HepG2 (cell line): ENCODE data around the gene FMN2. TPM values are rescaled to one million over a fixed set of nuclear protein-coding genes. Genes with fewer than 3 reads are reported as not detected.

ENCODE experiments used
- ATAC-seq: fragments of 200-7000 bp; cut with Tn5 transposase; 3 replicates; pipeline ENCODE4 v1.9.1; 2020; ENCODE audit warnings: mild to moderate bottlenecking, moderate library complexity
- BruUV-seq: library from RNA; stranded (reverse); fragments of 400-500 nt; replicated peaks from 2 replicates; lab custom pipeline; 2021; lab: Mats Ljungman, UMichigan
- CTCF ChIA-PET: fragments of 300-600 bp; formaldehyde crosslinking; extraction: SDS; loops from one replicate; lab custom pipeline; 2021; ENCODE audit warnings: low total read pairs, inconsistent platforms, low intra/inter-chr PET ratio; lab: Yijun Ruan, JAX
- POLR2A ChIA-PET: fragments of 350-600 bp; sonication (Branson Sonifier 250); formaldehyde crosslinking; loops from one replicate; lab custom pipeline; 2020; ENCODE audit warnings: antibody characterized with exemption, inconsistent platforms; lab: Yijun Ruan, JAX
- DNase-seq: peaks from one replicate; pipeline ENCODE4 v3.0.0-alpha.2; 2015; ENCODE audit warnings: low spot score
- FAIRE-seq: peaks from 3 replicates; lab custom pipeline; 2011; peaks lifted over from hg19 to GRCh38; lab: Jason Lieb, UNC
- H2AFZ ChIP-seq: one replicate; pipeline ENCODE4 v1.6.1; 2011; ENCODE audit warnings: low read length, inconsistent platforms
- H3K27ac ChIP-seq: fragments of 300-600 bp; 3 replicates; pipeline ENCODE4 v1.8.0; 2011; ENCODE audit warnings: mixed run types, mild to moderate bottlenecking, mixed read lengths, low read length, inconsistent platforms; ENCODE audit not compliant: insufficient read depth; ENCODE audit errors: extremely low read length
- H3K27me3 ChIP-seq, 2 experiments: fragments of 200-600 bp in 1 of 2; 2 replicates in 1 of 2; 3 replicates in 1 of 2; pipeline versions ENCODE4 v1.6.0 to v1.8.0; 2011; ENCODE audit warnings: low read length in 2 of 2, mild to moderate bottlenecking in 2 of 2, moderate library complexity in 2 of 2, inconsistent platforms in 1 of 2; ENCODE audit not compliant: insufficient read depth in 2 of 2, control insufficient read depth in 1 of 2
- H3K36me3 ChIP-seq, 2 experiments: fragments of 200-600 bp in 1 of 2; replicated peaks in 1 of 2; 2 replicates in 1 of 2; 3 replicates in 1 of 2; pipeline versions ENCODE4 v1.5.1 to v1.8.0; 2011; ENCODE audit warnings: low read length in 2 of 2, inconsistent platforms in 1 of 2; ENCODE audit not compliant: insufficient read depth in 2 of 2, control insufficient read depth in 1 of 2
- H3K4me1 ChIP-seq: 2 replicates; pipeline ENCODE4 v1.5.1; 2012; ENCODE audit warnings: low read length, inconsistent platforms; ENCODE audit not compliant: insufficient read depth
- H3K4me2 ChIP-seq: 2 replicates; pipeline ENCODE4 v1.6.0; 2011; ENCODE audit warnings: low read depth, low read length, inconsistent platforms
- H3K4me3 ChIP-seq, 3 experiments: fragments of 200-600 bp in 1 of 3; sonication (generic), shearing (Covaris generic) in 1 of 3; replicated peaks in 1 of 3; 2 replicates each; pipeline ENCODE4 v1.5.1; 2011 to 2016; ENCODE audit warnings: low read length in 3 of 3, inconsistent platforms in 2 of 3, low read depth in 2 of 3, mild to moderate bottlenecking in 2 of 3, control low read depth in 1 of 3, mixed read lengths in 1 of 3; ENCODE audit not compliant: insufficient read depth in 1 of 3
- H3K79me2 ChIP-seq: one replicate; pipeline ENCODE4 v1.6.1; 2011; ENCODE audit warnings: low read length, inconsistent platforms; ENCODE audit not compliant: insufficient read depth
- H3K9ac ChIP-seq: 2 replicates; pipeline ENCODE4 v1.6.0; 2011; ENCODE audit warnings: mild to moderate bottlenecking, low read depth, low read length, inconsistent platforms; ENCODE audit not compliant: insufficient read depth
- H3K9me3 ChIP-seq: 2 replicates; pipeline ENCODE4 v1.5.1; 2012; ENCODE audit warnings: mild to moderate bottlenecking, low read length
- H4K20me1 ChIP-seq: 2 replicates; pipeline ENCODE4 v1.6.0; 2011; ENCODE audit warnings: inconsistent platforms, mild to moderate bottlenecking, low read length, moderate library complexity; ENCODE audit not compliant: insufficient read depth
- ATF2 ChIP-seq: sonication (generic); formaldehyde crosslinking; IDR thresholded peaks from 2 replicates; pipeline ENCODE4 v1.4.0; 2020; ENCODE audit warnings: missing genetic modification reagents
- GMEB1 ChIP-seq: sonication (generic); formaldehyde crosslinking; IDR thresholded peaks from 2 replicates; pipeline ENCODE4 v1.5.1; 2020; ENCODE audit warnings: missing genetic modification reagents, mild to moderate bottlenecking, borderline replicate concordance
- HMGA1 ChIP-seq: sonication (generic); formaldehyde crosslinking; conservative IDR thresholded peaks from 2 replicates; pipeline ENCODE4 v1.4.0; 2020; ENCODE audit warnings: missing genetic modification reagents
- HMGXB4 ChIP-seq, 2 experiments: sonication (generic) in 1 of 2; formaldehyde crosslinking in 1 of 2; IDR thresholded peaks; 2 replicates each; pipeline versions ENCODE4 v1.4.0 to v1.6.1; 2018 to 2020; ENCODE audit warnings: missing genetic modification reagents in 2 of 2, borderline replicate concordance in 1 of 2, low read depth in 1 of 2, mild to moderate bottlenecking in 1 of 2, missing biosample characterization in 1 of 2
- HNRNPH1 ChIP-seq: fragments of 200-400 bp; formaldehyde crosslinking; optimal IDR thresholded peaks from 2 replicates; pipeline ENCODE3; 2017; ENCODE audit warnings: mild to moderate bottlenecking, low read depth, low read length
- KAT8 ChIP-seq: IDR thresholded peaks from 2 replicates; pipeline ENCODE4 v1.6.1; 2016; ENCODE audit warnings: missing genetic modification reagents, missing compliant biosample characterization
- MEIS2 ChIP-seq: sonication (generic); formaldehyde crosslinking; IDR thresholded peaks from 2 replicates; pipeline ENCODE4 v1.9.0; 2021; ENCODE audit warnings: mild to moderate bottlenecking, missing genetic modification reagents
- RBM22 ChIP-seq: fragments of 200-400 bp; formaldehyde crosslinking; optimal IDR thresholded peaks from 2 replicates; pipeline ENCODE3; 2017; ENCODE audit warnings: mild to moderate bottlenecking, low read length, moderate library complexity
- SP1 ChIP-seq, 2 experiments: fragments of 450-650 bp in 1 of 2; sonication (generic) in 1 of 2; formaldehyde crosslinking in 1 of 2; IDR thresholded peaks; 2 replicates each; pipeline versions ENCODE4 v1.4.0 to v1.6.1; 2016 to 2020; ENCODE audit warnings: missing genetic modification reagents in 1 of 2
- SUZ12 ChIP-seq: fragments of 150-350 bp; IDR thresholded peaks from 2 replicates; pipeline ENCODE4 v1.6.1; 2014; ENCODE audit warnings: low read depth, low read length
- ZNF513 ChIP-seq: sonication (generic); formaldehyde crosslinking; conservative IDR thresholded peaks from 2 replicates; pipeline ENCODE4 v1.5.0; 2020; ENCODE audit warnings: missing genetic modification reagents
- WGBS: methylation state at CpG from one replicate; pipeline ENCODE4 v1.1.6; 2017; ENCODE audit warnings: low lambda C conversion rate; 5-methylcytosine and 5-hydroxymethylcytosine counted together
- in situ Hi-C: cut with HindIII; loops from 2 replicates; pipeline ENCODE4 v1.10.0; 2017; ENCODE audit warnings: low pct_unique_long_range_greater_than_20kb; ENCODE audit not compliant: extremely low pct_ligation_motif_present
- intact Hi-C: fragments of 100-400 bp; cut with micrococcal nuclease; formaldehyde crosslinking; loops from one replicate; pipeline ENCODE4 v1.10.0; 2022; ENCODE audit not compliant: unreplicated experiment
- polyA plus RNA-seq, 8 experiments: library from polyadenylated mRNA; depleted of rRNA in 3 of 8; stranded (reverse) in 7 of 8; unstranded in 1 of 8; fragments of >200 nt; fragmentation: Illumina TruSeq in 4 of 8; extraction: Trizol in 4 of 8; gene quantifications; 2 replicates each; pipeline versions ENCODE4 v1.2.1 to v1.2.3, GENCODE V29; 2011 to 2016; ENCODE audit warnings: low read depth in 4 of 8, missing spikeins in 1 of 8, mixed read lengths in 1 of 8; ENCODE audit not compliant: insufficient read depth in 1 of 8
- total RNA-seq, 5 experiments: library from RNA; depleted of rRNA; stranded (reverse); fragments of >200 nt; fragmentation: Illumina TruSeq; extraction: Trizol; gene quantifications; 2 replicates each; pipeline ENCODE4 v1.2.3, GENCODE V29; 2016; ENCODE audit warnings: low read depth in 1 of 5

The FMN2 gene
- total and polyA plus RNA-seq, 2 of the 13 experiments (the other 11 are each of a cell fraction or from before 2014, with no cell fraction given) = not detected

- Histone ChIP-seq H3K79me2 (no peaks in the 10 kb centered on the region), H2AFZ (no peak overlapping the region), H3K27me3 (peaks cover 0 to 21% of the 10 kb centered on the region in 2 experiments; a peak in 2 of 5 replicates), H3K9ac (no peak overlapping the region), H3K27ac (no peak overlapping the region), H3K4me1 (no peaks in the 10 kb centered on the region), H3K9me3 (no peaks in the 10 kb centered on the region), H3K4me3 (no peak overlapping the region), H3K36me3 (no peaks in the 10 kb centered on the region), H4K20me1 (no peaks in the 10 kb centered on the region), H3K4me2 (no peak overlapping the region)
- FAIRE-seq (no peak), DNase-seq (no peak), ATAC-seq (no peak)
- no peak for TF ChIP-seq ATF2
- no peak for TF ChIP-seq MEIS2 (CRISPR knock-in tag)
- no peak for TF ChIP-seq SP1 (IDR thresholded peaks at IDR 0.05)
- no peak for TF ChIP-seq SP1 (CRISPR knock-in tag; IDR thresholded peaks at IDR 0.05)
- TF ChIP-seq HMGA1 (CRISPR knock-in tag) = no peak
- no peak for TF ChIP-seq SUZ12
- no peak for TF ChIP-seq ZNF513 (CRISPR knock-in tag)
- TF ChIP-seq GMEB1 = no peak
- no peak for TF ChIP-seq HNRNPH1
- no peak for TF ChIP-seq RBM22
- no peak for TF ChIP-seq KAT8 (CRISPR knock-in tag)
- TF ChIP-seq HMGXB4 (CRISPR knock-in tag; IDR thresholded peaks at IDR 0.05; ENCODE audit: borderline replicate concordance in 1 of 2, low read depth in 1 of 2) = no peak
- 0% methylated on average over 2 of the region's 2 CpGs for WGBS
- POLR2A ChIA-PET = no interaction called here
- CTCF ChIA-PET = no interaction called here
- in situ Hi-C loops (no loop called here), intact Hi-C loops (no loop called here)
- BruUV-seq = no TSS peak
Measured at GRCh38 chr1:240090014-240090413, 1.7 kb upstream of the FMN2 start.
